BJ (cell line): Measurements from ENCODE around the gene LYRM7. TPM values are rescaled to one million over a fixed set of nuclear protein-coding genes. Genes with fewer than 3 reads are reported as not detected.
A peak's percentile ranks its signal among the peaks of the same experiment; 100 is the strongest.

Experiments used
- CTCF ChIA-PET: fragments of 350-600 bp; formaldehyde crosslinking; extraction: SDS; loops from one replicate; lab custom pipeline; 2021; ENCODE audit warnings: antibody characterized with exemption, inconsistent platforms; lab: Yijun Ruan, JAX
- POLR2A ChIA-PET: fragments of 300-600 bp; sonication (Branson Sonifier 250); formaldehyde crosslinking; extraction: SDS; loops from one replicate; lab custom pipeline; 2021; ENCODE audit warnings: antibody characterized with exemption; lab: Charles Lee
- DNase-seq: peaks from one replicate; pipeline ENCODE4 v3.0.0-alpha.2; 2011; ENCODE audit warnings: low read depth
- H3K27me3 ChIP-seq: 2 replicates; pipeline ENCODE4 v1.6.0; 2011; ENCODE audit warnings: low read length; ENCODE audit not compliant: control insufficient read depth, insufficient read depth
- H3K36me3 ChIP-seq: 2 replicates; pipeline ENCODE4 v1.5.1; 2011; ENCODE audit warnings: low read length; ENCODE audit not compliant: control insufficient read depth, insufficient read depth
- H3K4me3 ChIP-seq: 2 replicates; pipeline ENCODE4 v1.5.1; 2011; ENCODE audit warnings: low read depth, mild to moderate bottlenecking, control low read depth, low read length
- polyA plus RNA-seq: library from polyadenylated mRNA; depleted of rRNA; stranded (reverse); fragments of >200 nt; gene quantifications from 2 replicates; pipeline ENCODE4 v1.2.3, GENCODE V29; 2011
- TF ChIP-seq, protein P1 (sequence below): IDR thresholded peaks from 2 replicates; pipeline ENCODE4 v1.5.1; 2011; ENCODE audit warnings: low read depth, mild to moderate bottlenecking, control low read depth, inconsistent platforms, low read length, moderate library complexity; ENCODE audit not compliant: insufficient read depth

Gene LYRM7
- polyA plus RNA-seq, 1 experiment = 1.6 TPM

DNA sequence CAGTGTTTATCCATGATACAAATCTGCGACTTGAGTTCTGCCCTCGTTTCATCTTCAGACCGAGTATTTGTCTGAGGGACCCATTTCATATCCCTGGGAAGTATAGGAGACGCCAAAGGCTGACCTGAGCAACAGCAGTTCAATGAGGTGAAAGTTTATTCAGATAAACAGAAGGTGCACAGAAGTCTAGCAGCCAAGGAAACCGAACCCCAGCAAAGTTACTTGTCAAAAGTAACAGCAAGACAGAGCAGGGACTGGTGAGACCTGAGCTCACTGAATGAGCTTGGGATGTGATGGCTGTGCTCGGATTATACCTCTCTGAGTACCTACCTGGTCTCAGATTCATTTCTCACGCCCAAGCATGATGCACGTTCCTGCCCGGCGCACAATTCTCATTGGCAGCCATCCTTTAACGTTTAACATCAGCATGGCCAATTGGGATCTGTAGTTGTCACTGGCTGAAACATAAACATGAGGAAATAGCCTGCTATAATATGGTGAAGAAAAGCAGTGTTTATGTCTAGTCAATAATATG is 599 bp downstream of the LYRM7 start:
- H3K27me3 ChIP-seq = no peaks in the 10 kb centered on the region
- DNase-seq = no peak
- no peaks in the 10 kb centered on the region for H3K36me3 ChIP-seq
- ChIA-PET POLR2A (no interaction called here), CTCF (interaction anchor here (1.3 kb wide), 1 partner anchor 22 kb away, joined by 3 read pairs; no protein-coding TSS in a partner anchor)
- TF ChIP-seq, protein P1, sequence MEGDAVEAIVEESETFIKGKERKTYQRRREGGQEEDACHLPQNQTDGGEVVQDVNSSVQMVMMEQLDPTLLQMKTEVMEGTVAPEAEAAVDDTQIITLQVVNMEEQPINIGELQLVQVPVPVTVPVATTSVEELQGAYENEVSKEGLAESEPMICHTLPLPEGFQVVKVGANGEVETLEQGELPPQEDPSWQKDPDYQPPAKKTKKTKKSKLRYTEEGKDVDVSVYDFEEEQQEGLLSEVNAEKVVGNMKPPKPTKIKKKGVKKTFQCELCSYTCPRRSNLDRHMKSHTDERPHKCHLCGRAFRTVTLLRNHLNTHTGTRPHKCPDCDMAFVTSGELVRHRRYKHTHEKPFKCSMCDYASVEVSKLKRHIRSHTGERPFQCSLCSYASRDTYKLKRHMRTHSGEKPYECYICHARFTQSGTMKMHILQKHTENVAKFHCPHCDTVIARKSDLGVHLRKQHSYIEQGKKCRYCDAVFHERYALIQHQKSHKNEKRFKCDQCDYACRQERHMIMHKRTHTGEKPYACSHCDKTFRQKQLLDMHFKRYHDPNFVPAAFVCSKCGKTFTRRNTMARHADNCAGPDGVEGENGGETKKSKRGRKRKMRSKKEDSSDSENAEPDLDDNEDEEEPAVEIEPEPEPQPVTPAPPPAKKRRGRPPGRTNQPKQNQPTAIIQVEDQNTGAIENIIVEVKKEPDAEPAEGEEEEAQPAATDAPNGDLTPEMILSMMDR = no peak
- H3K4me3 ChIP-seq = peak overlapping the region; percentile 60

DNA sequence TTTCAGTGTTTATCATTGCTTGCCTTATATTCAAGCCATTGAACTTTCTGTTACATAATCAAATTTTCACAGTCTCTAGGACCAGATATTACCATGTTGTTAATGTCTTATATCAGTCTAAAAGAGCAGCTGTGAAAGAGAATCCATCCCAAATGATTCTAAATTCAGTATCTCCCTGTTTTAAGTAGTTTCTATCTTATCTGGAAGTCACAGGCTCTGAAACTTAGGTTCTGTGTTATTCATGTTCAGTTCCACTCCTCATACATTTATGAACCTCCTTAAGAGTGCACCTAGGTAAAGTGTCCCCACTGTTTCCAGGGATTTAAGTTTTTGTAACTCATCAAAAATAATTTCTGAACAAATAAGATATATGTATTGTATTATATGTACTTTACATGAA is 9.7 kb downstream of the LYRM7 start:
- ChIA-PET CTCF (interaction anchor here (0.7 kb wide), 1 partner anchor 741 kb away, joined by 3 read pairs; no protein-coding TSS in a partner anchor), POLR2A (no interaction called here)
- Histone ChIP-seq H3K4me3 (no peak overlapping the region), H3K36me3 (no peaks in the 10 kb centered on the region), H3K27me3 (no peaks in the 10 kb centered on the region)
- no peak for DNase-seq
- TF ChIP-seq, protein P1 = no peak

DNA sequence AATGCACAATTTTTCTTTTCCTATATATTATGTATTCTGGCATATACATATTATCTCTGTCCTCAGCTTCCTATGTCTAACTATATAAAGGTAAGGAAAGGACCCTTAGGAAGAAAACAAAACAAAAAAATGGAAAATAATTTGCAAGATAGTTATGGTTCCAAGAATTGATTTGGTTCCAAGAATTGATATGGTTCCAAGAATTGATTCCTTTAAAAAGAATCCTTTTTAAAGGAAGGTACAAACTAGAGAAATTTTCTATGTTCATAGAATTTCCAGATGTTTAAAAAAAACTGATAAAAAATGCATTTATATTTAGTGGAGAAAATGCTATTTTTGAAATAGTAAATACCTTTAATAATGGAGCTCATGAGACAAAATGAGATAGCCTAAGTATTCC is 12.1 kb downstream of the LYRM7 start:
- CTCF ChIA-PET = no interaction called here
- Histone ChIP-seq H3K36me3 (no peaks in the 10 kb centered on the region), H3K4me3 (no peak overlapping the region), H3K27me3 (no peaks in the 10 kb centered on the region)
- TF ChIP-seq, protein P1 = no peak
- no peak for DNase-seq
- POLR2A ChIA-PET = no interaction called here

DNA sequence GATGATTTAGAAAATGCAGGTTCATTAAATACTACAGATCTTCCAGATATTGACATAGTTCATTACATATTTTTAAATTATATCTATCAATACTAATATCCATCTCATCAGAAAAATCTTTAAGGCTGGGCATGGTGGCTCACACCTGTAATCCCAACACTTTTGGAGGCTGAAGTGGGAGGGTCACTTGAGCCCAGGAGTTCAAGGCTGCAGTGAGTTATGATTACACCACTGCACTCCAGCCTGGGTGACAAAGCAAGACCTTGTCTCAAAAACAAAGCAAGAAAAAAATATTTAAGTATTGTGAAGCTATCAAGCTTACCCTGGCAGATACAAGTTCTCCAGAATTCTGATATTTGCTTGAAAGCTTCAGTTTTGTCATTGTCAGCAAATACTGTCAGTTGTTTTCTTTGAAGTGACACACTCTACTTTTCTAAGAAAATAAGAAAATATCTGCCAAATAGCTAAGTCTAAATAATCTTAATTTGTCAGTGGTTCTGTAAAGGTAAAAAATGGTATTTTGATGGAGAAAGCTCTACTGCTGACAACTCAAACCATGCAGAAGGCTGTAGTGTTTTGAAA is 14.9 kb downstream of the LYRM7 start:
- Histone ChIP-seq H3K4me3 (no peak overlapping the region), H3K27me3 (no peaks in the 10 kb centered on the region), H3K36me3 (no peaks in the 10 kb centered on the region)
- ChIA-PET POLR2A (no interaction called here), CTCF (interaction anchor here (0.9 kb wide), 1 partner anchor 25 kb away, joined by 4 read pairs; no protein-coding TSS in a partner anchor)
- no peak for DNase-seq
- TF ChIP-seq, protein P1 = no peak

DNA sequence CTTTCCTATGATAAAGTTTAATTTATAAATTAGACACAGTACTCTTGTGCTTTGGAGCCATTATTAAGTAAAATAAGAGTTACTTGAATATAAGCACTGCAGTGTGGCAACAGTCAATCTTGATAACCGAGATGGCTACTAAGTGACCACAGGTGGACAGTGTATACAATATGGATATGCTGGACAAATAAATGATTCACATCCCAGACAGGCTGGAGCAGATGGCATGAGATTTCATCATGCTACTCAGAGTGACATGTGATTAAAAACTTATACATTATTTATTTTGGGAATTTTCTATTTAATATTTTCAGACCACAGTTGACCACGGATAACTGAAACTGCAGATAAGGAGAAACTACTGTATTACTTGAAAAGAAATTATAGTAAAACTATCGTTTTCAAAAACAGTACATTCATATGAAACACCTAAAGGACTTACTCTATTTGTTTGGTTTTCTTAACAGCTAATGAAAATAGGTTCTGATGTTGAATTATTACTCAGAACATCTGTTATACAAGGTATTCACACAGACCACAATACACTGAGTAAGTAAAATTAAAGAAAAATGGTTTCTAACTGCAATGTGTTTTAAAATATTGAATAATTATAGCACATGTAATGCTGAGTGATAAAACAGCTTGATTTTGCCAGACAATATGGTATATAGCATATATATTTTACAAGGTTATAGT is 16.0 kb downstream of the LYRM7 start:
- CTCF ChIA-PET = no interaction called here
- Histone ChIP-seq H3K4me3 (no peak overlapping the region), H3K27me3 (no peaks in the 10 kb centered on the region), H3K36me3 (no peaks in the 10 kb centered on the region)
- TF ChIP-seq, protein P1 = no peak
- POLR2A ChIA-PET = no interaction called here
- no peak for DNase-seq
